OCI-LY7 (cell line): Measurements from ENCODE around the gene BARX1. TPM values are rescaled to one million over a fixed set of nuclear protein-coding genes. Genes with fewer than 3 reads are reported as not detected.

Source experiments
- BruUV-seq: library from RNA; stranded (reverse); fragments of 400-500 nt; replicated peaks from 2 replicates; lab custom pipeline; 2021; lab: Mats Ljungman, UMichigan
- CTCF ChIA-PET: fragments of 300-600 bp; sonication (Branson Sonifier 250); formaldehyde crosslinking; loops from one replicate; lab custom pipeline; 2022; ENCODE audit warnings: antibody characterized with exemption; ENCODE audit not compliant: unreplicated experiment; lab: Charles Lee
- POLR2A ChIA-PET: fragments of 300-600 bp; sonication (Branson Sonifier 250); formaldehyde crosslinking; loops from one replicate; lab custom pipeline; 2022; ENCODE audit warnings: antibody characterized with exemption; lab: Charles Lee
- DNase-seq: peaks from one replicate; pipeline ENCODE4 v3.0.0-alpha.2; 2015; ENCODE audit warnings: low spot score
- H2AFZ ChIP-seq: fragments of 200-600 bp; sonication (generic), shearing (Covaris generic); 2 replicates; pipeline ENCODE4 v1.6.1; 2014; ENCODE audit warnings: mild to moderate bottlenecking, antibody characterized with exemption, low read length, moderate library complexity
- H3K27ac ChIP-seq: fragments of 200-600 bp; sonication (generic); 2 replicates; pipeline ENCODE4 v1.5.1; 2014; ENCODE audit warnings: mixed run types, low read depth, mild to moderate bottlenecking, moderate library complexity, low read length, inconsistent platforms; ENCODE audit not compliant: poor library complexity, severe bottlenecking
- H3K36me3 ChIP-seq: fragments of 200-600 bp; sonication (generic); 2 replicates; pipeline ENCODE4 v1.6.1; 2014; ENCODE audit warnings: mild to moderate bottlenecking, antibody characterized with exemption, low read length, moderate library complexity, mixed read lengths; ENCODE audit not compliant: insufficient read depth
- H3K4me1 ChIP-seq: fragments of 200-600 bp; sonication (generic); 2 replicates; pipeline ENCODE4 v1.5.1; 2014; ENCODE audit warnings: mild to moderate bottlenecking, low read length; ENCODE audit not compliant: insufficient read depth, poor library complexity, severe bottlenecking
- H3K4me2 ChIP-seq: fragments of 200-600 bp; sonication (generic); 2 replicates; pipeline ENCODE4 v1.6.1; 2014; ENCODE audit warnings: mild to moderate bottlenecking, low read length
- H3K4me3 ChIP-seq: fragments of 200-600 bp; sonication (generic); 2 replicates; pipeline ENCODE4 v1.5.1; 2014; ENCODE audit warnings: mild to moderate bottlenecking, low read depth, low read length; ENCODE audit not compliant: poor library complexity, severe bottlenecking
- H3K79me2 ChIP-seq: fragments of 200-600 bp; sonication (generic); 2 replicates; pipeline ENCODE4 v1.6.1; 2016; ENCODE audit warnings: low read depth, mild to moderate bottlenecking, low read length, moderate library complexity, mixed read lengths; ENCODE audit not compliant: insufficient read depth
- H3K9me2 ChIP-seq: fragments of 200-600 bp; sonication (generic); 2 replicates; pipeline ENCODE4 v1.6.1; 2016; ENCODE audit warnings: mild to moderate bottlenecking, low read length, mixed read lengths; ENCODE audit not compliant: insufficient read depth
- H3K9me3 ChIP-seq: fragments of 200-600 bp; sonication (generic); 2 replicates; pipeline ENCODE4 v1.6.1; 2014; ENCODE audit warnings: mild to moderate bottlenecking, mixed run types, low read length, mixed read lengths
- H4K20me1 ChIP-seq: fragments of 200-600 bp; sonication (generic); 2 replicates; pipeline ENCODE4 v1.6.1; 2014; ENCODE audit warnings: mild to moderate bottlenecking, antibody characterized with exemption, low read length, moderate library complexity, mixed read lengths; ENCODE audit not compliant: insufficient read depth
- CTCF ChIP-seq: fragments of 200-600 bp; sonication (generic); conservative IDR thresholded peaks from 2 replicates; pipeline ENCODE4 v1.5.1; 2014; ENCODE audit warnings: mild to moderate bottlenecking, antibody characterized with exemption, low read length, moderate library complexity, mixed read lengths
- EZH2phosphoT487 ChIP-seq: fragments of 200-600 bp; sonication (generic); IDR thresholded peaks from 2 replicates; pipeline ENCODE4 v1.6.1; 2018; ENCODE audit warnings: low read depth, borderline replicate concordance, mild to moderate bottlenecking, mixed run types, antibody characterized with exemption, low read length, moderate library complexity, mixed read lengths
- intact Hi-C: fragments of 100-400 bp; cut with micrococcal nuclease; formaldehyde crosslinking; loops from one replicate; pipeline ENCODE4 v1.10.0; 2022; ENCODE audit not compliant: unreplicated experiment
- total RNA-seq, 2 experiments: library from RNA; depleted of rRNA in 1 of 2; stranded (reverse); fragments of >200 nt in 1 of 2; shearing (Covaris generic) in 1 of 2; gene quantifications; 2 replicates each; pipeline ENCODE4 v1.2.3, GENCODE V29; 2014 to 2022

BARX1 gene
- total RNA-seq, 2 experiments from 2014 or later, result not detected

GRCh38 chr9:93910196-93910595 lies 45.0 kb downstream of the BARX1 start:
- H3K4me2 ChIP-seq, result no peak overlapping the region
- H3K9me2 ChIP-seq, result no peaks in the 10 kb centered on the region
- H3K4me3 ChIP-seq, result no peak overlapping the region
- ChIA-PET POLR2A (no interaction called here), CTCF (no interaction called here)
- no peaks in the 10 kb centered on the region for H4K20me1 ChIP-seq
- no peak for DNase-seq
- no peaks in the 10 kb centered on the region for H3K4me1 ChIP-seq
- no peaks in the 10 kb centered on the region for H3K79me2 ChIP-seq
- no peak overlapping the region for H2AFZ ChIP-seq
- TF ChIP-seq CTCF (no peak), EZH2phosphoT487 (no peak)
- no peak overlapping the region for H3K27ac ChIP-seq
- intact Hi-C loops, result no loop called here
- H3K9me3 ChIP-seq, result no peaks in the 10 kb centered on the region
- H3K36me3 ChIP-seq, result no peaks in the 10 kb centered on the region
- BruUV-seq, result no TSS peak

GRCh38 chr9:93909242-93909616 lies 45.9 kb downstream of the BARX1 start:
- CTCF ChIA-PET, result interaction anchor here (0.6 kb wide), 1 partner anchor 38 kb away, joined by 3 read pairs; no protein-coding TSS in a partner anchor
- no peaks in the 10 kb centered on the region for H4K20me1 ChIP-seq
- intact Hi-C loops, result no loop called here

More at GRCh38 chr9:93909242-93909616, 45.9 kb downstream of the BARX1 start:
- no peak overlapping the region for H3K27ac ChIP-seq
- H3K79me2 ChIP-seq, result no peaks in the 10 kb centered on the region
- no peak overlapping the region for H2AFZ ChIP-seq
- no peak for DNase-seq
- TF ChIP-seq CTCF (no peak), EZH2phosphoT487 (no peak)
- no peak overlapping the region for H3K4me2 ChIP-seq
- no peaks in the 10 kb centered on the region for H3K4me1 ChIP-seq
- POLR2A ChIA-PET, result no interaction called here
- no peaks in the 10 kb centered on the region for H3K36me3 ChIP-seq
- no peaks in the 10 kb centered on the region for H3K9me2 ChIP-seq
- H3K4me3 ChIP-seq, result no peak overlapping the region
- no TSS peak for BruUV-seq
- H3K9me3 ChIP-seq, result no peaks in the 10 kb centered on the region
